ENCODE data around the gene PAN2. TPM values are rescaled to one million over a fixed set of nuclear protein-coding genes. Genes with fewer than 3 reads are reported as not detected.

The PAN2 gene
- total RNA-seq, result 10 to 100 TPM; 44.3 to 84.4 (median 54.1) TPM

- no peaks in the 10 kb centered on the region for H3K27me3 ChIP-seq
- peak within 1 kb of the TSS; percentile 50 to 65 (median 60) for H3K4me3 ChIP-seq
- no peaks in the 10 kb centered on the region for H3K9me3 ChIP-seq
- DNase-seq (ENCODE audit: low spot score in 2 of 2), result peak; percentile 95 to 98
- intact Hi-C loops (cut with DNase I; ENCODE audit: low total_unique reads), result no loop called here
- H3K4me1 ChIP-seq, result no peaks in the 10 kb centered on the region
- TF ChIP-seq CTCF (IDR thresholded peaks at IDR 0.05) (peak; percentile 28 to 71 (median 65)), POLR2AphosphoS5 (IDR thresholded peaks at IDR 0.05) (peak; percentile 85 to 94 (median 88)), POLR2A (IDR thresholded peaks at IDR 0.05) (peak; percentile 79)
- H3K36me3 ChIP-seq, result no peaks in the 10 kb centered on the region
- H3K27ac ChIP-seq, result peak within 1 kb of the TSS; percentile 91 to 97
These were observed at the start of gene PAN2 for GRCh38 chr12:56333679-56334489. PAN2 (minus strand) TSS chr12:56334000; CDS start chr12:56333094, 906 bp downstream.

- no peaks in the 10 kb centered on the region for H3K36me3 ChIP-seq
- H3K4me1 ChIP-seq, result no peaks in the 10 kb centered on the region
- TF ChIP-seq CTCF (IDR thresholded peaks at IDR 0.05) (no peak), POLR2AphosphoS5 (IDR thresholded peaks at IDR 0.05) (no peak), POLR2A (IDR thresholded peaks at IDR 0.05) (no peak)
- no peak overlapping the region for H3K27ac ChIP-seq
- intact Hi-C loops (cut with DNase I; ENCODE audit: low total_unique reads), result no loop called here
- H3K27me3 ChIP-seq, result no peaks in the 10 kb centered on the region
- H3K4me3 ChIP-seq, result no peak overlapping the region
- H3K9me3 ChIP-seq, result no peaks in the 10 kb centered on the region
- DNase-seq (ENCODE audit: low spot score in 2 of 2), result no peak
These were observed 48.8 kb upstream of the PAN2 start for GRCh38 chr12:56382611-56383010.

GRCh38 chr12:56377989-56378316 is 44.2 kb upstream of the PAN2 start:
- Histone ChIP-seq H3K27me3 (no peaks in the 10 kb centered on the region), H3K9me3 (peaks cover 0 to 6% of the 10 kb centered on the region in 2 donors), H3K27ac (no peak overlapping the region), H3K36me3 (no peaks in the 10 kb centered on the region), H3K4me3 (no peak overlapping the region), H3K4me1 (no peaks in the 10 kb centered on the region)
- no peak for DNase-seq (ENCODE audit: low spot score in 2 of 2)
- TF ChIP-seq POLR2A (IDR thresholded peaks at IDR 0.05) (no peak), CTCF (IDR thresholded peaks at IDR 0.05) (no peak), POLR2AphosphoS5 (IDR thresholded peaks at IDR 0.05) (no peak)
- intact Hi-C loops (cut with DNase I; ENCODE audit: low total_unique reads), result no loop called here

- no peak overlapping the region for H3K4me3 ChIP-seq
- no peak for DNase-seq (ENCODE audit: low spot score in 2 of 2)
- intact Hi-C loops (cut with DNase I; ENCODE audit: low total_unique reads), result no loop called here
- peaks cover 0 to 6% of the 10 kb centered on the region in 2 donors for H3K9me3 ChIP-seq
- no peaks in the 10 kb centered on the region for H3K27me3 ChIP-seq
- no peaks in the 10 kb centered on the region for H3K36me3 ChIP-seq
- no peak for TF ChIP-seq CTCF (IDR thresholded peaks at IDR 0.05)
- TF ChIP-seq POLR2A (IDR thresholded peaks at IDR 0.05), result no peak
- TF ChIP-seq POLR2AphosphoS5 (IDR thresholded peaks at IDR 0.05), result no peak
- no peak overlapping the region for H3K27ac ChIP-seq
- H3K4me1 ChIP-seq, result no peaks in the 10 kb centered on the region
These were observed 43.6 kb upstream of the PAN2 start for GRCh38 chr12:56377310-56377988.

Measured in breast epithelium (tissue), 4 donors.